WI38 (cell line): Measurements from ENCODE around the gene INCENP.

Experiments used
- H3K4me3 ChIP-seq: 2 replicates; pipeline ENCODE4 v1.5.1; 2011; ENCODE audit warnings: low read depth, mild to moderate bottlenecking, control low read depth, low read length
- TF ChIP-seq, protein P1 (sequence below): IDR thresholded peaks from 2 replicates; pipeline ENCODE4 v1.5.1; 2012; ENCODE audit warnings: low read depth, mild to moderate bottlenecking, control low read depth, low read length

The INCENP gene

DNA sequence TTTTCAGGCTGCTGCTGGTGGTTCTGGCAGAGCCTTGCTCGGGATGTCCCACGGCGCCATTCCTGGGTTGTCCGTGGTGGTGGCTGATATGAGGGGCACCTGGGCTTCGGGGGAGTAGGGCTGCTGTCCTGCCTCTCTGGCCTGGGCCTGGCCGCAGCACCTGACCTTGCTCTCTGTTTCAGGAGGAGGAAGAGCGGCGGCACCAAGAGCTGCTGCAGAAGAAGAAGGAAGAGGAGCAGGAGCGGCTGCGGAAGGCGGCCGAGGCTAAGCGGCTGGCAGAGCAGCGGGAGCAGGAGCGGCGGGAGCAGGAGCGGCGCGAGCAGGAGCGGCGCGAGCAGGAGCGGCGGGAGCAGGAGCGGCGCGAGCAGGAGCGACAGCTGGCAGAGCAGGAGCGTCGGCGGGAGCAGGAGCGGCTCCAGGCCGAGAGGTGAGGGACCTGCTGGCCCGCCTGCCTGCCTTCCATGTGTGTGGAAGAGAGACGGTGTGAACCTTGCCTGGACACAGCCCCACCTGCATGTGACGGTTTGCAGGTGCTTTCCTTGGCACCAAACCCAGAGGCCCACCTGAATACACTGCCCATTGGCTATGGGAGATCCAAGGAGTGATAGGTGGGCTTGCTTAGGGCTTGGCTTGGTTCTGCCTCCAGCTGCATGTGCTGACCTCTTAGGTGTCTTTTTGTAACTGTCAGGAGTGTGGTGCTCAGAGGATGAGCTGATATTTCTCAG, 22.8 kb downstream of the INCENP start:
- TF ChIP-seq, protein P1, sequence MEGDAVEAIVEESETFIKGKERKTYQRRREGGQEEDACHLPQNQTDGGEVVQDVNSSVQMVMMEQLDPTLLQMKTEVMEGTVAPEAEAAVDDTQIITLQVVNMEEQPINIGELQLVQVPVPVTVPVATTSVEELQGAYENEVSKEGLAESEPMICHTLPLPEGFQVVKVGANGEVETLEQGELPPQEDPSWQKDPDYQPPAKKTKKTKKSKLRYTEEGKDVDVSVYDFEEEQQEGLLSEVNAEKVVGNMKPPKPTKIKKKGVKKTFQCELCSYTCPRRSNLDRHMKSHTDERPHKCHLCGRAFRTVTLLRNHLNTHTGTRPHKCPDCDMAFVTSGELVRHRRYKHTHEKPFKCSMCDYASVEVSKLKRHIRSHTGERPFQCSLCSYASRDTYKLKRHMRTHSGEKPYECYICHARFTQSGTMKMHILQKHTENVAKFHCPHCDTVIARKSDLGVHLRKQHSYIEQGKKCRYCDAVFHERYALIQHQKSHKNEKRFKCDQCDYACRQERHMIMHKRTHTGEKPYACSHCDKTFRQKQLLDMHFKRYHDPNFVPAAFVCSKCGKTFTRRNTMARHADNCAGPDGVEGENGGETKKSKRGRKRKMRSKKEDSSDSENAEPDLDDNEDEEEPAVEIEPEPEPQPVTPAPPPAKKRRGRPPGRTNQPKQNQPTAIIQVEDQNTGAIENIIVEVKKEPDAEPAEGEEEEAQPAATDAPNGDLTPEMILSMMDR, result no peak
- H3K4me3 ChIP-seq, result no peak overlapping the region

DNA sequence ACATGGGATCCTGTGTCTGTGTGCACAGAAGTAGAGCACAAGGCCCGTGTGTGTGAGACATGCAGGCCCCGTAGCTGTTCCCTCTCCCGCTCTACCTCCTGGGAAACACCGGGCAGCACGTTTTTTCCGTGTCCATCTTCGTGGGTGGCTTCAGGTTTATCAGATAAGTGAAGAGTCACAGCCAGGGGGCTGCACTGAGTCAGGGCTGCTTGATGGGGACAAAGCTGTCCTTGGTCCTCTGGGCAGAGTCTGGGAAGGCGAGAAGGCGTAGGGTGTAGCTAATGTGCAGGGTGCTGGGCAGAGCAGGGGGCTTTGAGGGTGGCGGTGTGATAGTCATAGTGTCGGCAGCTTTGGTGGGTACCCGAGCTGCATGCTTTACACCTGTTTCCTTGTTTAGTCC, 23.7 kb downstream of the INCENP start:
- H3K4me3 ChIP-seq, result no peak overlapping the region
- TF ChIP-seq, protein P1, result no peak

DNA sequence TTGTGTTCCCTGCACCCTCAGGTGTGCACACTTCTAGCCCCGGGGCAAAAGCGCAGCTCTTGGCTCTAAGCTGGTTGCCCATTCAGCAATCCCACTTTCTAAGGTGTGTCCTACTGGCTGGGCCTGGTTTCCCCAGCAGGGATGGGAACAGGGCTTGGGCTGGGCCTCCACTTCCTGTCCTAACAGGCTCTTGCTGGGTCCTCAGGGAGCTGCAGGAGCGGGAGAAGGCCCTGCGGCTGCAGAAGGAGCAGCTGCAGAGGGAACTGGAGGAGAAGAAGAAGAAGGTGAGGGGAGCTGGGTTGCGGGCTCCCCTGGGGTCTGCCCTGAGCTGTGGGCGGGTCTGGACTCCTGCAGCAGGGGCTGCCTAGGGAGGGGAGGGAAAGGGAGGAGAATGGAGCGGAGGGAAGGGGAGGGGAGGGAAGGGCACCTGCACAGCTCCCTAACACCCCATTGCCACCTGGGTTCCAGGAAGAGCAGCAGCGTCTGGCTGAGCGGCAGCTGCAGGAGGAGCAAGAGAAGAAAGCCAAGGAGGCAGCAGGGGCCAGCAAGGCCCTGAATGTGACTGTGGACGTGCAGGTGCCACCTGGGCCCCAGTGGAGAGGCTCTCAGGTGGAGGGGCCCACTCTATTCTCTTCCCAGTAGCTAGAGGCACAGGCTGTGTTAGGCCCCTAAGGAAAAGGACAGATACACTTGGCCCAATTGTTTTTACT, 24.6 kb downstream of the INCENP start:
- no peak overlapping the region for H3K4me3 ChIP-seq
- TF ChIP-seq, protein P1, result no peak

DNA sequence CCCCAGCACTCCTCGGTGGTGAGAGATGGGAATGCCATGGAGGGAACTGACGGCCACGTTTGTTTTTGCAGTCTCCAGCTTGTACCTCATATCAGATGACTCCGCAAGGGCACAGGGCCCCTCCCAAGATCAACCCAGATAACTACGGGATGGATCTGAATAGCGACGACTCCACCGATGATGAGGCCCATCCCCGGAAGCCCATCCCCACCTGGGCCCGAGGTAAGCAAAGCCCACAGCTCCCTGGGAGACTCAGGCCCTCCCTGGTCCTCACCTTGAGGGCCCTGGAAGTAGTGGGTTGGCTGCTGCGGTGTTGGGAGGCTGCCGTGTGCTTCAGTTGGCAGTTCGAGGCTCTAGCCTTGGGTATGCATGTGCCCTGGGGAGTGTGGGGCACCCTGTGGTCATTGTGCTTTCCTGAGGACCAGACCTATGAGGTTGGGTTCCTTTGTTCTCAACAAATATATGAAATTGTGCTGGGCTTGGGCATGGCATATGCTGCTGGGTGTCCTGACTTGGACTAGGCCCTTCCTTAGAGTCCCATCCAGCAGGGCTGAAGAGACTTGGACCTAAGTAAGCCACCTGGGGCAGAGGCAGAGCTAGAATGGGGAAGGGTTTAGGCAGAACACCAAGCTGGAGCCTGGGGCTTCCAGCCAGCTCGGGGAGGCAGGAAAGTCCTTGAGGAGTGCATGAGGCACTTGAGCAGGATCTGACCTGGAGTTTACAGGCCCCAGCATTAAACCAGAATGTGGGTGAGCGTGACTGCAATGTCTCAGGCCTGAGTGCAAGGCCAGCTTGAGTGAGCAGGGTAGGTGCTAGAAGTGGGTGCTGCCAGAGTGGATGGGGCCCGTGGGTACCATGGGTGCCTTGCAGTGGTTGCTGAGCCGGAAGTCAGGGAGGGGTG, 26.4 kb downstream of the INCENP start:
- TF ChIP-seq, protein P1, result no peak
- no peak overlapping the region for H3K4me3 ChIP-seq

DNA sequence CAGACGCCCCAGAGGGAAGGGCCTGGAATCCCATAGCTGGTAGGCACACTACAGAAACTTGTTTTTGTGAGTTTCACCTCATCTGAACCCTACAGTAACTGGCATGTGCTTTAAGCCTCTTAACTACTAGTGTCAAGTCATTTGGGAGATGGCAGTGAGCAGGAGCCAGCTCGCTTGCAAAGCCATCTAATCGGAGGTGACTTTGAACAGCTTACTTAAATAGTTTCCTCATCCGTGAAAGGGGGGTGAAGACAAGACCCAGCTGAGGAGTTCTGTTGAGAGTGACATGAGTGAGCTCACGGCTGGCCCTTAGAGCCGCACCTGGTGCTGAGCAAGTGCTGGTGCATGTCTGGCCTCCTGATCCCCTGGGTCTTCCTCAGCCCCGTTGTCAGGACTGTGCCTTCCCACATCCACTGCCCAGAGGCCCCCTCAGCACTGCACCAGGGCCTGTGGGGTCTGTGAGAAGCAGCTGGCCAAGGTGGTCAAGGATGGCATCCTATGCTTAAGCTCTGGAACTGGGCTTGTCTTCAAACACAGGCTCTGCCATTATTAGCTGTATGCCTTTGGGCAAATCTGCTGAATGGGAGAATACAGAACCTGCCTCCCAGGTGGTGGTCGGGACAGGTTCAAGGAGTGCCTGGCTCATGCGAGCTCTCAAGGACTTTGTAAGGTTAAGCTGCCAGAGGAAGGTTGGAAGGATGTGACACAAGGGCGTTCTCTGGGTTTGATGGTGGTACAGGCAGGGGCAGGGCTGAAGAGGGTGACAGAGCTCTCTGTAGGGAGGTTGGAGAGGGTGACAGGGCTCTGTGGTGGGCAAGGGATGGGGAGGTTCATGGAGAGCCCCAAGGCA, 27.3 kb downstream of the INCENP start:
- H3K4me3 ChIP-seq, result no peak overlapping the region
- TF ChIP-seq, protein P1, result no peak

DNA sequence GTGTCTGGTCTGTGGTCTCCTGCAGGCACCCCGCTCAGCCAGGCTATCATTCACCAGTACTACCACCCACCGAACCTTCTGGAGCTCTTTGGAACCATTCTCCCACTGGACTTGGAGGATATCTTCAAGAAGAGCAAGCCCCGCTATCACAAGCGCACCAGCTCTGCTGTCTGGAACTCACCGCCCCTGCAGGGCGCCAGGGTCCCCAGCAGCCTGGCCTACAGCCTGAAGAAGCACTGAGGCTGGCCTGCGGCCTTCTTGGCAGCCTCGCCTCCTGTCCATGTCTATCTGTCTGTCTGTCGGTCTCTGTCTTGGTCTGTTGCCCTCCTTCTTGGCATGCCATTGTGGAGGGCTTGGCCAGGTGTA, 27.9 kb downstream of the INCENP start:
- no peak overlapping the region for H3K4me3 ChIP-seq
- TF ChIP-seq, protein P1, result no peak
